GM21360 (cell line): ENCODE measurements around the gene APBA2.

Source experiments
- ATAC-seq: cut with Tn5 transposase; IDR thresholded peaks from one replicate; pipeline ENCODE4 v1.9.1; 2021; ENCODE audit warnings: mild to moderate bottlenecking, moderate library complexity; ENCODE audit not compliant: unreplicated experiment

The APBA2 gene

DNA sequence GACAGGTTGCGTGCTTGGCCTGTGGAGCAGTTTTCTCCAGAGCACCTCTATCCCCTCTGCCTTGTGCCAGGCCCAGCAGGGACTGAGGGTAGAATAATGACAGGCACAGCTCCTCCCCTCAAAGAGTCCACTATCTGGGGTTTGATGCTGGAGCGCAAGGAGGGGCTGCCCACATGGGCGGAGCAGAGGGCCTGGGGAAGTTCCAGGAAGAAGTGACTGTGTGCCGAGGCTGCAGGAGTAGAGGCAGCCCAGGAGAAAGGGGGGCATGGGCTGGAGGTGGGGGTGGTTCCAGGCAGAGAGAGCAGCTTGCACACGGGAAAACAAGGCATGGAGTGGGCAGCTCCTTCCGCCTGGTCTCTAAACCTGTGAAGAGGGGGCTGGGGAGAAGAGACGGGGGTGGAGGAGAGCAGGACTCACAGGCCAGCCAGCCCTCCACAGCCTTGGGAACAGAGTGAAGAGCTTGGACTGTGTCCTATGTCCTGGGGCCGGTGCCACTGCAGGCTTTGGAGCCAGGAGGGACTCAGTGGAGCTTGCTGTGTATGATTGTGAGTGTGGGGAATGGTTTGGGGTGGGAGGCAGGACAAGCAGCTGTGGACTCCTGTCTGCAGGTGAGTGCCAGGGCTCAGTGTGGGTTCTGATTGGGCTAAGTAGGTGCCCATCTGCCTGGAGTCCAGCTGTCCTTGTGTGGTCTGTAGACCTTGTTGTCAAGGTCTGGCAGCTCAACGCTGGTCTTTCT, 48.1 kb downstream of the APBA2 start:
- ATAC-seq: no peak

DNA sequence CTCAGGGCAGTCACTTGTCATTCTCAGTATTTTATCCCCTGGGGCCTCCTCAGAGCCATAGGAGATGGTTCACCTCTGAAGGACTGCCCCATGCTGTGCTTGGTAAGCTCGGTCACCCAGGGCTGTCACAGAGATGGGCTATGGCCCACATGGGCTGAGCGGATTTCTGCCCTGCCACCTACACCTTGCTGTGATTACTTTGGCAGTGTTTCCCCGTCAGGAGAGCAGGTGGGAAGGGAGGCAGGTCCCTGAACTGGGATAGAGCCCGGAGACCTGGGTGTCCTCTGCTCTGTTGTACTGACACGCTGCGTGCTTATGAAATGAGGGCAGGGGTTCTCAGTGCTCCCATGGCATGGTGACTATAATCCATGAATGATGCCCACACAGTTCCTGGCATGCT, 48.9 kb downstream of the APBA2 start:
- ATAC-seq: no peak

DNA sequence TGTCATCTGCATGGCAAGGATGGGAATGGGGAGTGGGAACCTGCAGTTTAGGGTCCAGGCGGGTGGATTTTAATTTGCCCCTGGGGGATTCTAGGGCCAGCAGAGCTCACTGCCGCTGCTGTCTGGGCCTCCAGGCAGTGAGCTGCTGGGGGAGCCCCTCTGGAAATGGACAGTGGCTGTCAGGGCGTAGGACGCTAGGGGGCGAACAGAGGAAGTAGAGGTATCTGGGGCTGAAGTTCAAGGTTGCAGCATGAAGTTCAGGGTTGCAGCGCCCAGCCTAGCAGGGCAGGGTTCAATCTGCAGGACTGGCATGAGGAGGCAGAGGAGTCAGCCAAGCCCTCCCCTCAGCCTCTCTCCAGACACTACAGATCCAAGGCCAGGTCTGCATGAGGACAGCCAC, 49.5 kb downstream of the APBA2 start:
- ATAC-seq: no peak

DNA sequence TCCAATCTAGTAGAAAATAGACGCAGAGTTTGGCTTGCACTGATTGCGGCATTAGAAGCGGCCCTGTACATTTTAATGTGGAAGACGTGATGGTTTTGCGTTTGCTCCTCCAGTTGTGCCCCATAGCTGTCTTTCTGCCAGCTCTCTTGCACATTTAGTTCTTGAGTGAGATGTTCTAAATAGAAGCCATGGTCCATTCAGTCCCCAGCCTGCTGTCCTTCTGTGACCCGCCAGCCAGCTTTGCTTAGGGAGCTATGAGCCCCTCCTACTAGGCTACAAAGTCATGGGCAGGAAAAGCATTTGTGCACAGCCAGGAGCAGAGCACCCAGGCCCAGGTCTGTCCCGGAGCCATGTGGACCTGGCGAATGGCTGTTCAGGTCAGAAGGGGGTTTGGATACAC, 50.3 kb downstream of the APBA2 start:
- no peak for ATAC-seq

DNA sequence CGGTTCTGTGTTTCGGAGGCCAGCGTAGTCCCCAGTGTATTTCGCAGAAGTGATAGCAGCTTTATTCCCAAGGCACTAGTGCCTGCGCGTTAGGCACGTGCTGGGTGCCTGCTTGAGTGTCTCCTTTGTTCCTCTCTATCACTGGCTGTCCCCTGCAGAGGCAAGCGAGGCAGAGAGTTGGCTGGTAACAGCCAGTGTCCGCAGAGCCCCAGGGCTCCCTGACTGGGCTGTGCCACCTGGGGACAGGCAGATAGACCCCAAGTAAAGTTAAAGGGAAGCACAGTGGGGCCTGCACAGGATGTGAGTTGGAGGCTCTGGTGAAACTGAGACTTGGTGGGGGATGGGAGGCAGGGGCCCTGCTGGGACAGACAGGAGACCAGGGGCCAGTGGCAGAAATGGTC, 50.7 kb downstream of the APBA2 start:
- ATAC-seq: no peak

DNA sequence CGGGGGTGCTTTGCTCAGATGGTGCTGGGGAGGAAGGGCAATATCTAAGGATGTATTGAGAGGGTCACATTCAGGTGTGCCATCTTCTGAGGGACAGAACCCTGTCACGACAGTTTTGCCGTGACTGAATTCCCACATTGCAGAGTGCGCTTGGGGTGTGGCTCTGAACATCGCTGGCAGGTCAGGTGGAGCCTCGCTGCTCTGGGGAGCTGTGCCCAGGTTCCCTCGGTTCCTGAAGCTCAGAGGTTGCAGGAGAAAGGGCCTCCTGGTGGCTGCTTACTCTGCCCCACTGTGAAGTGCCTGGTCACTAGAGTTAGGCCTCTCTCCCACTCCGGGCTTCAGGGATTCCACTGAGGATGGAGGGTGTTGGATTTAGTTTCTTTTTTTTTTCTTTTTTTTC, 51.5 kb downstream of the APBA2 start:
- ATAC-seq: no peak

DNA sequence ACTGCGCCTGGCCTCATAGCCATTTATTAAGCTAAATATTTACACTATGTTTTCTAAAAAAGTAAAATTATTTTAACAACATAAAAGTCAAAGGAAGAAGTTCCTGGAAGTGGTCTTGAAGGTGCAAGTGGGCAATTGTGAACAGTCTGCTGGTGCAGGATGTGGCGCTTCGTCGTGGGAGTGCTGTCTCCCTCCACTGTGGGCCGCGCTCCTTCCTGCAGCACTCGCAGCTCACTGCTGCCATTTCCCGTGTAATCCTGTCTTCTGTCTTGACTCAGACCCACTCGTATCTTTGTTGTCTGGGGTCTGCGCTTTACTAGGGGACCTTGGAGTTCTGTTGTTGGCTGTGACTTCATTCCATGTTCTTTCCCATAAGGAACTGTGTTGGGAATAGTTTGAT, 56.3 kb downstream of the APBA2 start:
- ATAC-seq: no peak

DNA sequence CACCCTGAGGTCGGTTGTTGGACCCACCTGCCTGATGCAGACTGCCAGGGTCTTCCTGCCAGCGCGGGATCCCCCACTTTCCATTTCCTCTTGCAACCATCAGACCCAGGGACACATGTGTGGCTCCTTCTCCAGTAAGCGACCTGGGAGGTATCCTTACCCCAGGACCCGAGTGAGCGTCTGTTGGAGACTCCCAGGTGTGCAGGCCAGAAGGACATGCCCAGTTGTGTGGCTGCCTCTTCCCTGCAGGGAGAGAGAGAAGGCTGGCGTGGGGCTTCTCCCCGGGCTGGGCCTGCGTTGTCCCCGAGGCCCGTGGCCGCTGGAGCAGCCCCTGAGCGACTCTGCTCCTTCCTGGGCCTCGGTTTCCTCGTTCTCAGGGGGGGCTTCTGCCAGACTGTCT, 56.8 kb downstream of the APBA2 start:
- no peak for ATAC-seq

DNA sequence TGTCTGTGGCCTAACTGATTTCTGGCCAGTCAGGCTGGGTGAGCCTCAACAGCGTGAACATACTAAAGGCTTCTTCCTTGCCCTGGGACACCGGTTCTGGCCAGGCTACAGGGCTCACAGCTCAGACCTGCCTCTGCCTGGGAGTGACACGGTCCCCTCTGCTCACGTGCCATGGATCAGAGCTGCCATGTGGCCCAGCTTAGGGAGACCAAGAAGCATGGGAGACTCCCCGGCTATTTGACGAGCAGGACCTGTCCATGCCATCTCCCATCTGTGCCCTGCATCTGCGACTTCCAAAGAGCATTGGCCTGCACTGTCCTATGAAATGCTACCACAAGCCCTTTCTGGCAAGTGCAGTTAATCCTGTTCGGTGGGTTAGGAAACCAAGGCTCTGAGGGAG, 57.4 kb downstream of the APBA2 start:
- ATAC-seq: no peak

DNA sequence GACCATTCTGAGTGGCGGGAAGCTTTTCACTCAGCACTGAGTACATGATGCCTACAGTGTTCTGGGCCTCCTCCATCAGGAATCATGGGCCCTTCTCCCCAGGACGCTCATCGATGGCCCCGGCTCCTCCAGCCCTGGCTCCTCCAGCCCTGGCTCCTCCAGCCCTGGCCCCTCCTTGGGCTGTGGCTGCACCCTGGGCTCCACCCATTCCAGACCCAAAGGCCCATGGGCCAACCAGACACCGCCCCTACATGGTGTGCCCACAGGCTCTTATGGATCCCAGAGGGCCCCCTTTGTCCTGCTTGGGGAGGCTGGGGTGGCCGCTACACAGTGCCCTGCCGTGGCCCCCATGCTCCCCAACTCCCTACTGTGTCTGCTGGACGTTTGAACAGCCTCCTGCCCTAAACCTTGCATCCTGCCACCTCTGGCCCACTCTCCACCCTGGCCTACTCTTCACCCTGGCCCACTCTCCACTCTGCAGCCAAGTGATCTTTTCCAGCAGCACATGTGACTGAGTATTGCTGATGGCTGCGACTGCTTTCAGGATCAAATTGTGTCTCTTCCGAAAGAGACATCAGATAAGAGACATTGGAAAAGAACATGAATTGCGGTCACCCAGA, 57.9 kb downstream of the APBA2 start:
- ATAC-seq: no peak

DNA sequence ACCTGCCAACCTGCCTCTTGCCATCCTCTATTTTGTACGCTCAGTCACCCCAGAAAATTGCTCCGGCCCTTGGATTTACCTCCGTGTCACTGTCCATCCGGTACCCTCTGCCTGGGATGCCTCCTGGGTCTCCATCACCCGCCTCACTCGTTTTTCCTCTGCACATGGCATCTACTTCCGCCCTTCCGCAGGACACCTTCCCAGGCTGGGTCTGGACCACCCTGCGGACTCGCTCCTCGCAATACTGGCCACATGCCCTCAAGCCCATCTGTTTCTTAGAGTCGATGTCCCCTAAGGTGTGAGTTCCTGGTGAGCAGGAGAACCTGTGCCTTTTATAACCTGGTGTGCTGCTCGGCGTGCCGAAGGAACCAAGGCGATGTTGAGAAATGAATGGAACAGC, 58.5 kb downstream of the APBA2 start:
- no peak for ATAC-seq

DNA sequence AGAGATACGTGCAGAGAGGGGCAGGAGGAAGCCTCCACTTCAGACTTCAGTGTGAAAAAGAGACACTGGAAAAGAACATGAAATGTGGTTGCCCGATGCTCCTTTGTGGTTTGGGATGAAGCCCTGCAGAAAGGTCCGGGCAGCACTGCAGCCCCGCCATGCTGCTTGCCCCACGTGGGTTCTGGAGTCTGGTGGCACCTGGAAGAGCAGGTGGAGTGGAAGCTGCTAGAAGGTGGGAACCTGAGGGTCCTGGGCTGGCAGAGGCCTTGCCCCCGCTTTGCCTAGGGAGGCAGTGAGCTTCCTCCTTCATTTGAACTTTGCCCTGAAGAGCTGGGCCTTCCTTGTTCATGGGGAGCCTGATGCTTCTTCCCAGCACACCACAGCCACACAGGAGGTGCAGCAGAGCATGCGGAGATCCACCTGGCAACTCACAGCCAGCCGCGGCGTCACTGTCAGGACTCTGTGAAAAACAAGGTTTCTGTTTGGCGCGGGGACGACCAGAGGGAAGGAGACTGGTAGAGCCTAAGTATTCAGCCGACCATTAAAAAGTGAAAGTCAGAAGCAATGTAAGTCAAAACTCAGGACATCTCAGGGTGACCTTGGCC, 59.0 kb downstream of the APBA2 start:
- no peak for ATAC-seq

DNA sequence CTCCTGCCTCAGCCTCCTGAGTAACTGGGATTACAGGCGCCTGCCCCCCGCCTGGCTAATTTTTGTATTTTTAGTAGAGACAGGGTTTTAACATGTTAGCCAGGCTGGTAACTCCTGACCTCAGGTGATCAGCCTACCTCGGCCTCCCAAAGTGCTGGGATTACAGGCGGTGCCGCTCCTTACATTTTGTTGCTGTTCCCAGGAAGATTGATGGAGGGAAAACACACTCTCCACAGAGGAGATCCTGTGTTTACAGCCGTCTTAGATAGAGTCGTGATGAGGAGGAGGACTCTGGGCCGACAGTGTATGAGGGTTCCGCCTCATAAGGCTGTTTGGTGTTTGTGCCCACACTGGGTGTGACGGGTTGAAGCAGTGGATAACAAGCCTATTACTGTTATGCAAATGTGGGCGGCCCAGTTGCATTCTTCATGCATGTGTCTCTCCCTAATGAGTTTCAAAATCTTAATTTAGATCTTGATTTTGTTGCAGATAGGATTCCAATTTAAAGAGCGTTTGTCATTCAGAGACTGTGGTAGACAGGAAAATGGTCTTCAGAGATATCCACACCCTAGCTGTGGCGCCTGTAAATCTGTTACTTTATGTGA, 60.0 kb downstream of the APBA2 start:
- no peak for ATAC-seq

DNA sequence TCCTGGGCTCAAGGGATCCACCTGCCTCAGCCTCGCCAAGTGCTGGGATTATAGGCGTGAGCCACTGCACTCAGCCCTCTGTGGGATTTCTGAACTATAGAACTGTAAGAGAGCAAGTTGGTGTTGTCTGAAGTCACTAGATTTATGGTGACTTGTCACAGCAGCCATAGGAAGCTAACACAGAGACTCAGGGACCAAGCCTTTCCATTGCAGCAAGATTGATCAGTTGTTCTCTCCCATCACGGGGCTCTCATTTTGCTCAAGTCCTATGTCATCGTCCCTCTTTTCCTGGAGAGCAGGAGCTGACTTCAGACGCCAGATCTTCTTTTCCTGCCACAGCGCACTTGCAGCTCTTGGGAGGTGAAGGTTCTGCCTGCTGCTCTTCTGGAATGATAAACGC, 61.0 kb downstream of the APBA2 start:
- ATAC-seq: no peak

DNA sequence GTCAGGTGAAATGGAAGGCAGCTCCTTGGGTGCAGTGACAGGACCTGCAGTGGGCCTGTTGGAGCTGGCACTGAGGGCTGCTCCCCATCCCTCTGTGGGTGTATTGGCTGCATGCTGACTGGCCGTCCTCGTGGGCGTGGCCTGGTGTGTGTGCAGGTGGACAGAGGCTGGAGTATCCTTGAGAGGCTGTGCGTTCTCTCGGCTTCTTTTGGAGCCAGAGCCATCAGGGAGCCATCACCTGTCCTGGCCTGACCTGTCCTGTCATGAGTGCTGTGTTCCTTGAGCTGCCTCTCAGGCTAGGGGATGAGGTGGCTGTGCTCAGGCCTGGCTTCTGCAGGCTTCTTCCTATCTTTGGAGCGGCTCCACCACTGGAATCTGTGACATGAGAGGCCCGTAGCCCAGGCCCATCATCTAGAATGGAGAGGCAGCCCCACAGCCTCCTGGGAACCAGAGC, 61.5 kb downstream of the APBA2 start:
- ATAC-seq: no peak

DNA sequence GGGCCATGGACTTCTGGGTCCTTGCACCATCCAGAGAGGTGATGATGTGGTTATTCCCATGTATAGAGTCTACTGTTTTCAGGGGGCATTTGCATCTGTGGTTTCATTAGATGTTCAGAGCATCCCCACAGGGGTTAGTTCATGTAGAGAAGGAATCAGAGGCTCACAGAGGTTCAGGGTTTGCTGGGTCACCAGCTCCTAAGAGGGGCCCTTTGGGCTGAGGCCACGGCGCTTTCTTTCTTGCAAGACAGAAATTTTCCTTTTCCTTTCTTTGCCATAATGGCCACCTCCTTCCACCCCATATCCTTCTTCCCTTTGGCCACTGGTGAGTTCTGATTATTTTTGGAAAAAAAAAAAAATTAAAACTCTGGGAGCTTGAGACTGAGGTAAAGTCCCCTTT, 62.3 kb downstream of the APBA2 start:
- ATAC-seq: no peak

DNA sequence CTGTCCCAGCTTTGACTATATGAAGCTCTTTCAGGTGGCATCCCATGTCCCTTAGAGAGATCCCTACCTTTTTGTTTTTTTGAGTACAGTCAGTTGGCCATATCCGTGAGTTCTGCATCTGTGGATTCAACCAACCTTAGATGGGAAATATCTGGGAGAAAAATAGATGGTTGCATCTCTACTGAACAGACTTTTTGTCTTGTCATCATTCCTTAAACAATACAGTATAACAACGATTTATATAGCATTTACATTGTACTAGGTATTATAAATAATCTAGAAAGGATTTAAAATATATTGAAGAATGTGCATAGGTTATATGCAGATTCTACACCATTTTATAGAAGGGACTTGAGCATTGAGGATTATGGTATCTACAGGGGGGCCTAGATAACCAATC, 65.1 kb downstream of the APBA2 start:
- no peak for ATAC-seq

DNA sequence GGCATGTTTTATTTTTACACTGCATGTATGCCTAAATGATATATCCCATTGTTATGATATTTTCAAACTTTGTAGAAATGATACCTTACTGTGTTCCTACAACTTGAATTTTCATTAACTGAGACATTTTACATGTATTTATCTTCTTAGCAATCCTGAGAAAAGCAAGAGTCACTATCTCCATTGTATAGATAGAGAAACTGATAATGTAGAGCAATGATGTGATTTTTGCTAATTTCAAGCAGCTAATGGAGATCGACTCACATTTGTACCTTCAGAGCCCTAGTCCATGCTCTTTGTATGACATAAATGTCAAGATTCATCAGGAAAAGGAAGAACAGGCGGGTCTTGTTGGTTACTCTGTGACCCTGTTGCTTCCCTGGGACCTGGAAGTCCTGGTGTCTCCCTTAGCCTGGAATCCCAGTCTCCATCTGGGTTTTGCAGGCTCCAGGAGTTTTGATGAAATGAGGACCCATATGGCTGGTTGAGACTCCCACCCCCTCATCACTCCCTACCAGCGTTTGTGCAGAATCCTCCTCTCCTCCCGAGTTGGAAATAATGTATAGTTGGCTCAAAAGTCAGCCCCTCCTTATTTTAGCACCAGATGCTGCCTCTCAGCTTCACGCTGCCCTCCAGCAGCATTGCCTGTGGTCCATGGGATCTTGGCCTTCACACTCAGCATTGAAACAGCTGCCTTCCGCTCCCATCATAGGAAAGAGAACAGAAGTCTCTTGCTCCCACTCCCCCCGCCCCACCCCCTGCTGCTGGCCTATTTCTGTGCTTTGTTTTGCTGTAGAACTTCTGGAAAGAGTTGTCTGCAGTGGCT, 67.1 kb downstream of the APBA2 start:
- ATAC-seq: no peak

DNA sequence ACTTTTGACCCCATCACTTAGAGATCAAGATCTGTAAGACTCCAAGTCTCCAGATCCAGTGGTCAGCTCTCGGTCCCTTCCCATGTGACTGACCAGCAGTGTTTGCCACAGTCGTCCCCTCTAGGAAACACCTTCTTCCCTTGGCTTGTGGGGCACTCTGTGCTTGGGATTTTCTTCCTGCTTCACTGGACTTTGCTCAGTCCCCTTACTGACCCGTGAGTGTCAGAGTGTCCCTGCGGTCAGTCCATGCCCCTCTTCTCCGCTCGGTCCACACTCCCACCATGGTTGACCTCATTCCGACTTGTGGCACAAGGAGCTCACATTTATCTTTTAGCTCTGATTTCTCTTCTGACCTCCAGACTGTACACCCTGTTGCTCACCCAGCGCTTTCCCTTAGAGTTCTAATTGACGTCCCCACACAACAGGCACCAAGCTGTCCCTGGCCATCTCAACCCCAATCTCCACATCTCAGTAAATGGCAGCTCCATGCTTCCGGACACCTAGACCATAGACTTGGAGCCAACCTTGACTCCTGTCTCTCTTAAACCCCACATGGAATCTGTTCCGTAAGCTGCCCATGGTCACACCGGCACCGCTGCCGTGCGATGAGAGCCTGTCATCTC, 67.9 kb downstream of the APBA2 start:
- ATAC-seq: no peak

DNA sequence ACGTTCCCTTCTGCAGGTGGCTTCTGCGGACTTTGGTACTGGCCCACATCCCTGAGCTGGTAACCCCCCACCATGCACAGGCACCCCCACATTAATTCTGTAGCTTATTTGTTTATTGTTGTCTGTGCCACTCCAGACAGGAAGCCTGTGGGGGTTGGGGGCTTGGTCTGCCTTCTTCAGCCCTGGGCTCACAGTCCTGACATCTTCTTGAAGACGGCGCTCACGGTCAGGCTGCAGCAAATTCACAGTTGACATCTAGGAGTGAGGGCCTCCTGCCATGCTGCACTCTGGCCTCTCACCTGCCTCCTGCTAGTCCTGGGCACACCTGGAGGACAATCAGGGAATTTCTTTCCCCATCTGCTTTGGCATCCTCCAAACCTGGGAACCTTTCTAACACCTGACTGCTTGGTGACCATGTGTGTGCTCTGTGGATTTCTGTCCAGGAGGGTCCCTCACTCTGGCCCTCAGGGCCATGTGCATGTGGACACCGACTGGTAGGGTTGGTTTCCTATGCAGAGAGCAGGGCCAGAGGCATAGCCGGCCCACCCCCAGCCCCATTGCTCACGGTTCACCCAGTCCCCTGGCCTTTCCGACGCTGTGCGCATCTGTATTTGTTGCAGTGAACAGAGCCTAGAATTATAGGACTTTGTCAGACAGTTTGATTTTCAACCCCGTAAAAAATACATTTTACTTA, 68.8 kb downstream of the APBA2 start:
- no peak for ATAC-seq
